SK-N-SH (cell line): ENCODE measurements around the gene MTHFD1L. TPM values are rescaled to one million over a fixed set of nuclear protein-coding genes. Genes with fewer than 3 reads are reported as not detected.

Experiments
- CTCF ChIA-PET: fragments of 300-600, 350-600 bp; formaldehyde crosslinking; extraction: SDS; loops from one replicate; lab custom pipeline; 2021; lab: Yijun Ruan, JAX
- POLR2A ChIA-PET: fragments of 350-600 bp; sonication (Branson Sonifier 250); formaldehyde crosslinking; extraction: SDS; loops from one replicate; lab custom pipeline; 2020; ENCODE audit warnings: antibody characterized with exemption, inconsistent platforms; lab: Yijun Ruan, JAX
- DNase-seq: peaks from one replicate; pipeline ENCODE4 v3.0.0; 2012
- H2AFZ ChIP-seq: fragments of 200-600 bp; sonication (generic); 2 replicates; pipeline ENCODE4 v1.8.1; 2016; ENCODE audit warnings: antibody characterized with exemption, mild to moderate bottlenecking, low read depth
- H3F3A ChIP-seq: fragments of 200-600 bp; sonication (generic); replicated peaks from 2 replicates; pipeline ENCODE3; 2016; ENCODE audit warnings: antibody characterized with exemption, mild to moderate bottlenecking; ENCODE audit not compliant: insufficient read depth
- H3K27ac ChIP-seq, 2 experiments: fragments of 200-500 bp in 1 of 2; fragments of 200-600 bp in 1 of 2; sonication (Bioruptor generic) in 1 of 2; sonication (generic), shearing (Covaris generic) in 1 of 2; 2 replicates each; pipeline versions ENCODE4 v1.5.1 to v1.6.1; 2014 to 2016; ENCODE audit warnings: low read depth in 2 of 2, inconsistent platforms in 1 of 2, low read length in 1 of 2, mild to moderate bottlenecking in 1 of 2, mixed read lengths in 1 of 2
- H3K27me3 ChIP-seq: fragments of 200-600 bp; sonication (generic), shearing (Covaris generic); 2 replicates; pipeline ENCODE4 v1.6.1; 2016; ENCODE audit warnings: mixed run types; ENCODE audit not compliant: insufficient read depth
- H3K36me3 ChIP-seq, 2 experiments: fragments of 200-500 bp in 1 of 2; fragments of 200-600 bp in 1 of 2; sonication (Bioruptor generic) in 1 of 2; sonication (generic) in 1 of 2; replicated peaks in 1 of 2; 2 replicates each; pipeline versions ENCODE3 to v1.5.1; 2014 to 2016; ENCODE audit warnings: low read length in 1 of 2, mild to moderate bottlenecking in 1 of 2; ENCODE audit not compliant: insufficient read depth in 2 of 2, control insufficient read depth in 1 of 2
- H3K4me1 ChIP-seq, 2 experiments: fragments of 200-500 bp in 1 of 2; fragments of 200-600 bp in 1 of 2; sonication (Bioruptor generic) in 1 of 2; sonication (generic), shearing (Covaris generic) in 1 of 2; 2 replicates each; pipeline versions ENCODE4 v1.5.1 to v1.6.1; 2014 to 2016; ENCODE audit warnings: low read depth in 1 of 2, low read length in 1 of 2, mixed run types in 1 of 2; ENCODE audit not compliant: insufficient read depth in 2 of 2, control insufficient read depth in 1 of 2
- H3K4me2 ChIP-seq: fragments of 200-600 bp; sonication (generic), shearing (Covaris generic); 2 replicates; pipeline ENCODE4 v1.6.1; 2017; ENCODE audit warnings: mixed run types
- H3K4me3 ChIP-seq, 2 experiments: fragments of 200-500 bp in 1 of 2; fragments of 200-600 bp in 1 of 2; sonication (Bioruptor generic) in 1 of 2; sonication (generic), shearing (Covaris generic) in 1 of 2; 2 replicates each; pipeline versions ENCODE4 v1.5.1 to v1.8.1; 2014 to 2016; ENCODE audit warnings: low read depth in 2 of 2, inconsistent platforms in 1 of 2, low read length in 1 of 2, mild to moderate bottlenecking in 1 of 2, mixed read lengths in 1 of 2, moderate library complexity in 1 of 2
- H3K79me2 ChIP-seq: fragments of 200-600 bp; sonication (generic); 2 replicates; pipeline ENCODE4 v1.8.1; 2017; ENCODE audit warnings: mild to moderate bottlenecking; ENCODE audit not compliant: insufficient read depth
- H3K9ac ChIP-seq: fragments of 200-600 bp; sonication (generic); 2 replicates; pipeline ENCODE4 v1.6.1; 2017; ENCODE audit warnings: mixed run types
- H3K9me2 ChIP-seq: fragments of 200-600 bp; sonication (generic); 2 replicates; pipeline ENCODE4 v1.6.1; 2017; ENCODE audit warnings: mixed run types
- H3K9me3 ChIP-seq: fragments of 200-600 bp; sonication (generic); 2 replicates; pipeline ENCODE4 v1.6.1; 2017; ENCODE audit warnings: mixed run types, mild to moderate bottlenecking, moderate library complexity
- H4K20me1 ChIP-seq: fragments of 200-600 bp; sonication (generic); 2 replicates; pipeline ENCODE4 v1.6.1; 2017; ENCODE audit warnings: mild to moderate bottlenecking, mixed run types; ENCODE audit not compliant: insufficient read depth
- CHD2 ChIP-seq: fragments of 150-350 bp; IDR thresholded peaks from 2 replicates; pipeline ENCODE4 v1.6.1; 2018; ENCODE audit warnings: low read length; ENCODE audit not compliant: partially characterized antibody
- EZH2phosphoT487 ChIP-seq: fragments of 200-600 bp; sonication (generic); IDR thresholded peaks from 2 replicates; pipeline ENCODE4 v1.6.1; 2017; ENCODE audit warnings: low read depth, mixed run types, mild to moderate bottlenecking, antibody characterized with exemption, moderate library complexity, borderline replicate concordance
- FOXM1 ChIP-seq: IDR thresholded peaks from 2 replicates; pipeline ENCODE4 v1.4.0; 2012; ENCODE audit warnings: low read depth, mild to moderate bottlenecking
- GABPA ChIP-seq: IDR thresholded peaks from 2 replicates; pipeline ENCODE4 v1.4.0; 2012; ENCODE audit warnings: low read depth, mild to moderate bottlenecking
- MAX ChIP-seq: IDR thresholded peaks from 2 replicates; pipeline ENCODE4 v1.4.0; 2012; ENCODE audit warnings: low read depth
- NRF1 ChIP-seq: IDR thresholded peaks from 2 replicates; pipeline ENCODE4 v1.6.1; 2012; ENCODE audit warnings: low read depth, mild to moderate bottlenecking, low read length
- PBX3 ChIP-seq: IDR thresholded peaks from 2 replicates; pipeline ENCODE4; 2012
- POLR2AphosphoS5 ChIP-seq: IDR thresholded peaks from 2 replicates; pipeline ENCODE4 v1.6.1; 2012; ENCODE audit warnings: low read depth, low read length
- RAD21 ChIP-seq: IDR thresholded peaks from 2 replicates; pipeline ENCODE4 v1.6.1; 2012; ENCODE audit warnings: mild to moderate bottlenecking, low read length
- SIN3A ChIP-seq: IDR thresholded peaks from 2 replicates; pipeline ENCODE4 v1.6.1; 2012; ENCODE audit warnings: low read depth, mild to moderate bottlenecking, low read length, moderate library complexity, borderline replicate concordance
- TAF1 ChIP-seq: IDR thresholded peaks from 2 replicates; pipeline ENCODE4 v1.6.1; 2012; ENCODE audit warnings: low read depth, mild to moderate bottlenecking, low read length, moderate library complexity, borderline replicate concordance
- YY1 ChIP-seq: IDR thresholded peaks from 2 replicates; pipeline ENCODE4 v1.4.0; 2012; ENCODE audit warnings: low read depth, mild to moderate bottlenecking
- WGBS: methylation state at CpG from one replicate; pipeline ENCODE4 v1.1.6; 2017; ENCODE audit warnings: low lambda C conversion rate; 5-methylcytosine and 5-hydroxymethylcytosine counted together
- polyA plus RNA-seq, 3 experiments: library from polyadenylated mRNA; depleted of rRNA; stranded (reverse); fragments of >200 nt; gene quantifications; 2 replicates each; pipeline ENCODE4 v1.2.3, GENCODE V29; 2012
- TF ChIP-seq, protein P1 (sequence below): IDR thresholded peaks from 2 replicates; pipeline ENCODE4 v1.4.0; 2012; ENCODE audit warnings: low read depth, borderline replicate concordance
- TF ChIP-seq, protein P2 (sequence below): IDR thresholded peaks from 2 replicates; pipeline ENCODE4 v1.6.1; 2012; ENCODE audit warnings: mild to moderate bottlenecking, low read depth, low read length, moderate library complexity

The MTHFD1L gene
- polyA plus RNA-seq, 1 of the 3 experiments (the other 2 are of a cell fraction): 37.0 TPM

DNA sequence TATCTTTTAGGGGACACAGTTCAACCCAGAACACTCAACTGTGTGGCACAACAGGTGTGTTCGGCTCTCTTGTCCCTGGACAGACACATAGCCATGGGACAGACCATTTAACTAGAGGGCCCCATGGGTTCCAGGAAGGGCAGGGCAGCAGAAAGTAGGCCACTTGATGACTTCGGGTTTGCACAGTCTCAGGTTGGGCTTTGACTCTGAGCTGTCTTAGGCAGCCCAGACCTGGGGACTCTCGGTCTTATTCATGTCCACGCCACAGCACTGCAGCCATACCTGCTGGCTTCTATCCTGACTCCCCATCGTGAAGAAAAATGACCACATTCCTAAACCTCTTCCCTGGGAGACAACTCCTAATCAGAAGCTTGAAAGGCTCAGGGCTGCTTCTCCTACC is 228.2 kb downstream of the MTHFD1L start:
- ChIA-PET POLR2A (no interaction called here), CTCF (no interaction called here)
- H4K20me1 ChIP-seq: no peaks in the 10 kb centered on the region
- 69% methylated on average over 4 of the region's 5 CpGs for WGBS
- H3K4me1 ChIP-seq: peaks cover 0 to 6% of the 10 kb centered on the region in 2 experiments; a peak in 1 of 4 replicates
- H3K9me2 ChIP-seq: no peaks in the 10 kb centered on the region
- no peaks in the 10 kb centered on the region for H3K27me3 ChIP-seq
- no peak overlapping the region for H3K27ac ChIP-seq
- no peaks in the 10 kb centered on the region for H3K79me2 ChIP-seq
- no peak overlapping the region for H2AFZ ChIP-seq
- H3K4me2 ChIP-seq: no peak overlapping the region
- no peak overlapping the region for H3K9ac ChIP-seq
- DNase-seq: no peak
- H3K9me3 ChIP-seq: no peaks in the 10 kb centered on the region
- H3F3A ChIP-seq: no peaks in the 10 kb centered on the region
- peaks cover 16 to 27% of the 10 kb centered on the region in 2 experiments for H3K36me3 ChIP-seq
- no peak overlapping the region for H3K4me3 ChIP-seq
- TF ChIP-seq CHD2: no peak
- TF ChIP-seq MAX: no peak
- TF ChIP-seq FOXM1: no peak
- TF ChIP-seq PBX3: no peak
- TF ChIP-seq RAD21: no peak
- TF ChIP-seq NRF1: no peak
- no peak for TF ChIP-seq YY1
- TF ChIP-seq SIN3A: no peak
- no peak for TF ChIP-seq GABPA
- no peak for TF ChIP-seq POLR2AphosphoS5
- TF ChIP-seq, protein P1, sequence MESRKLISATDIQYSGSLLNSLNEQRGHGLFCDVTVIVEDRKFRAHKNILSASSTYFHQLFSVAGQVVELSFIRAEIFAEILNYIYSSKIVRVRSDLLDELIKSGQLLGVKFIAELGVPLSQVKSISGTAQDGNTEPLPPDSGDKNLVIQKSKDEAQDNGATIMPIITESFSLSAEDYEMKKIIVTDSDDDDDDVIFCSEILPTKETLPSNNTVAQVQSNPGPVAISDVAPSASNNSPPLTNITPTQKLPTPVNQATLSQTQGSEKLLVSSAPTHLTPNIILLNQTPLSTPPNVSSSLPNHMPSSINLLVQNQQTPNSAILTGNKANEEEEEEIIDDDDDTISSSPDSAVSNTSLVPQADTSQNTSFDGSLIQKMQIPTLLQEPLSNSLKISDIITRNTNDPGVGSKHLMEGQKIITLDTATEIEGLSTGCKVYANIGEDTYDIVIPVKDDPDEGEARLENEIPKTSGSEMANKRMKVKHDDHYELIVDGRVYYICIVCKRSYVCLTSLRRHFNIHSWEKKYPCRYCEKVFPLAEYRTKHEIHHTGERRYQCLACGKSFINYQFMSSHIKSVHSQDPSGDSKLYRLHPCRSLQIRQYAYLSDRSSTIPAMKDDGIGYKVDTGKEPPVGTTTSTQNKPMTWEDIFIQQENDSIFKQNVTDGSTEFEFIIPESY: no peak
- TF ChIP-seq EZH2phosphoT487: no peak
- TF ChIP-seq, protein P2, sequence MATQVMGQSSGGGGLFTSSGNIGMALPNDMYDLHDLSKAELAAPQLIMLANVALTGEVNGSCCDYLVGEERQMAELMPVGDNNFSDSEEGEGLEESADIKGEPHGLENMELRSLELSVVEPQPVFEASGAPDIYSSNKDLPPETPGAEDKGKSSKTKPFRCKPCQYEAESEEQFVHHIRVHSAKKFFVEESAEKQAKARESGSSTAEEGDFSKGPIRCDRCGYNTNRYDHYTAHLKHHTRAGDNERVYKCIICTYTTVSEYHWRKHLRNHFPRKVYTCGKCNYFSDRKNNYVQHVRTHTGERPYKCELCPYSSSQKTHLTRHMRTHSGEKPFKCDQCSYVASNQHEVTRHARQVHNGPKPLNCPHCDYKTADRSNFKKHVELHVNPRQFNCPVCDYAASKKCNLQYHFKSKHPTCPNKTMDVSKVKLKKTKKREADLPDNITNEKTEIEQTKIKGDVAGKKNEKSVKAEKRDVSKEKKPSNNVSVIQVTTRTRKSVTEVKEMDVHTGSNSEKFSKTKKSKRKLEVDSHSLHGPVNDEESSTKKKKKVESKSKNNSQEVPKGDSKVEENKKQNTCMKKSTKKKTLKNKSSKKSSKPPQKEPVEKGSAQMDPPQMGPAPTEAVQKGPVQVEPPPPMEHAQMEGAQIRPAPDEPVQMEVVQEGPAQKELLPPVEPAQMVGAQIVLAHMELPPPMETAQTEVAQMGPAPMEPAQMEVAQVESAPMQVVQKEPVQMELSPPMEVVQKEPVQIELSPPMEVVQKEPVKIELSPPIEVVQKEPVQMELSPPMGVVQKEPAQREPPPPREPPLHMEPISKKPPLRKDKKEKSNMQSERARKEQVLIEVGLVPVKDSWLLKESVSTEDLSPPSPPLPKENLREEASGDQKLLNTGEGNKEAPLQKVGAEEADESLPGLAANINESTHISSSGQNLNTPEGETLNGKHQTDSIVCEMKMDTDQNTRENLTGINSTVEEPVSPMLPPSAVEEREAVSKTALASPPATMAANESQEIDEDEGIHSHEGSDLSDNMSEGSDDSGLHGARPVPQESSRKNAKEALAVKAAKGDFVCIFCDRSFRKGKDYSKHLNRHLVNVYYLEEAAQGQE: no peak
- no peak for TF ChIP-seq TAF1
- TF ChIP-seq, all 33 proteins: peak for 0
